H1 (cell line): ENCODE measurements around the gene RAD51B. TPM values are rescaled to one million over a fixed set of nuclear protein-coding genes. Genes with fewer than 3 reads are reported as not detected.

Experiments used
- CTCF ChIA-PET: fragments of 300-600 bp; sonication (Branson Sonifier 250); formaldehyde crosslinking; loops from one replicate; lab custom pipeline; 2021; ENCODE audit not compliant: partially characterized antibody; lab: Charles Lee
- POLR2A ChIA-PET: fragments of 300-600 bp; sonication (Branson Sonifier 250); formaldehyde crosslinking; loops from one replicate; lab custom pipeline; 2021; ENCODE audit warnings: inconsistent platforms; ENCODE audit not compliant: partially characterized antibody; lab: Charles Lee
- DNase-seq, 2 experiments: peaks; one replicate each; pipeline versions ENCODE4 v3.0.0 to v3.0.0-alpha.2; 2010 to 2022; ENCODE audit warnings: low spot score in 2 of 2, low read depth in 1 of 2, mixed read lengths in 1 of 2
- FAIRE-seq: peaks from 2 replicates; lab custom pipeline; 2011; peaks lifted over from hg19 to GRCh38; lab: Jason Lieb, UNC
- H2AFZ ChIP-seq: 2 replicates; pipeline ENCODE4 v1.8.1; 2012; ENCODE audit warnings: low read length, inconsistent platforms
- H2AK5ac ChIP-seq: 2 replicates; pipeline ENCODE4 v1.6.1; 2013; ENCODE audit warnings: low read depth, low read length
- H2BK120ac ChIP-seq: replicated peaks from 2 replicates; pipeline ENCODE3; 2013; ENCODE audit warnings: low read depth, low read length, inconsistent platforms
- H2BK12ac ChIP-seq: 2 replicates; pipeline ENCODE4 v1.6.1; 2013; ENCODE audit warnings: low read depth, low read length
- H2BK15ac ChIP-seq: 2 replicates; pipeline ENCODE4 v1.6.1; 2013; ENCODE audit warnings: low read length
- H2BK20ac ChIP-seq: 2 replicates; pipeline ENCODE4 v1.6.1; 2013; ENCODE audit warnings: low read length
- H2BK5ac ChIP-seq: 2 replicates; pipeline ENCODE4 v1.6.1; 2013; ENCODE audit warnings: low read depth, low read length
- H3K14ac ChIP-seq: 2 replicates; pipeline ENCODE4 v1.6.1; 2013; ENCODE audit warnings: inconsistent platforms; ENCODE audit not compliant: insufficient read length
- H3K18ac ChIP-seq: 2 replicates; pipeline ENCODE4 v1.6.1; 2013; ENCODE audit warnings: low read length; ENCODE audit errors: extremely low read depth
- H3K23ac ChIP-seq: 2 replicates; pipeline ENCODE4 v1.6.1; 2013; ENCODE audit warnings: inconsistent platforms; ENCODE audit not compliant: insufficient read length
- H3K23me2 ChIP-seq: 2 replicates; pipeline ENCODE4 v1.6.1; 2013; ENCODE audit warnings: low read depth, low read length
- H3K27ac ChIP-seq: 2 replicates; pipeline ENCODE4 v1.6.1; 2011; ENCODE audit warnings: low read depth, low read length, inconsistent platforms
- H3K27me3 ChIP-seq, 4 experiments: replicated peaks in 1 of 4; 1 replicate in 1 of 4; 2 replicates in 3 of 4; pipeline versions ENCODE4 v1.6.1 to v1.8.1; 2011 to 2013; ENCODE audit warnings: low read length in 3 of 4, mild to moderate bottlenecking in 3 of 4, inconsistent platforms in 2 of 4, mixed read lengths in 2 of 4, moderate library complexity in 1 of 4; ENCODE audit not compliant: control insufficient read depth in 3 of 4, insufficient read depth in 3 of 4; ENCODE audit errors: extremely low read depth in 1 of 4
- H3K36me3 ChIP-seq, 4 experiments: 2 replicates each; pipeline versions ENCODE4 v1.6.1 to v1.8.1; 2011 to 2013; ENCODE audit warnings: mild to moderate bottlenecking in 4 of 4, low read length in 3 of 4, moderate library complexity in 2 of 4, control low read depth in 1 of 4, inconsistent platforms in 1 of 4; ENCODE audit not compliant: insufficient read depth in 4 of 4, control insufficient read depth in 2 of 4
- H3K4ac ChIP-seq: replicated peaks from 2 replicates; pipeline ENCODE3; 2013; ENCODE audit warnings: low read length, low read depth, mixed read lengths, inconsistent platforms; ENCODE audit not compliant: insufficient read length
- H3K4me1 ChIP-seq, 4 experiments: replicated peaks in 1 of 4; 1 replicate in 1 of 4; 2 replicates in 3 of 4; pipeline versions ENCODE4 v1.6.1 to v1.8.1; 2011 to 2013; ENCODE audit warnings: low read length in 3 of 4, inconsistent platforms in 2 of 4, mixed read lengths in 1 of 4; ENCODE audit not compliant: insufficient read depth in 4 of 4, control insufficient read depth in 3 of 4
- H3K4me2 ChIP-seq, 2 experiments: 2 replicates each; pipeline versions ENCODE4 v1.6.1 to v1.8.1; 2011 to 2013; ENCODE audit warnings: low read depth in 2 of 2, low read length in 2 of 2, control low read depth in 1 of 2, inconsistent platforms in 1 of 2, mild to moderate bottlenecking in 1 of 2; ENCODE audit not compliant: insufficient read depth in 1 of 2
- H3K4me3 ChIP-seq, 4 experiments: fragments of 200-600, 300-600 bp in 1 of 4; sonication (generic), shearing (Covaris generic), sonication (Bioruptor Twin) in 1 of 4; 2 replicates each; pipeline versions ENCODE4 v1.5.1 to v1.8.1; 2011 to 2016; ENCODE audit warnings: low read length in 4 of 4, low read depth in 3 of 4, control low read depth in 2 of 4, inconsistent platforms in 2 of 4, mild to moderate bottlenecking in 2 of 4, mixed read lengths in 1 of 4, moderate library complexity in 1 of 4; ENCODE audit not compliant: insufficient read depth in 2 of 4; ENCODE audit errors: extremely low read depth in 1 of 4
- H3K56ac ChIP-seq: replicated peaks from 2 replicates; pipeline ENCODE3; 2013; ENCODE audit warnings: low read depth, mild to moderate bottlenecking, mixed read lengths, low read length, inconsistent platforms; ENCODE audit not compliant: insufficient read length
- H3K79me1 ChIP-seq: 2 replicates; pipeline ENCODE4 v1.6.1; 2013; ENCODE audit warnings: low read depth, low read length, control low read depth
- H3K79me2 ChIP-seq, 2 experiments: 2 replicates each; pipeline versions ENCODE4 v1.6.1 to v1.8.1; 2012 to 2013; ENCODE audit warnings: low read length in 2 of 2, mild to moderate bottlenecking in 2 of 2, inconsistent platforms in 1 of 2; ENCODE audit not compliant: insufficient read depth in 2 of 2, control insufficient read depth in 1 of 2
- H3K9ac ChIP-seq, 4 experiments: replicated peaks in 1 of 4; 1 replicate in 1 of 4; 2 replicates in 3 of 4; pipeline versions ENCODE4 v1.6.1 to v1.8.1; 2011 to 2013; ENCODE audit warnings: low read depth in 3 of 4, low read length in 3 of 4, control low read depth in 2 of 4, mild to moderate bottlenecking in 2 of 4, moderate library complexity in 2 of 4, inconsistent platforms in 1 of 4; ENCODE audit errors: extremely low read depth in 1 of 4
- H3K9me3 ChIP-seq, 2 experiments: 2 replicates each; pipeline versions ENCODE4 v1.6.1 to v1.8.1; 2012 to 2013; ENCODE audit warnings: mild to moderate bottlenecking in 2 of 2, moderate library complexity in 2 of 2, control low read depth in 1 of 2, inconsistent platforms in 1 of 2, low read depth in 1 of 2, low read length in 1 of 2, mixed read lengths in 1 of 2; ENCODE audit not compliant: insufficient read depth in 2 of 2
- H4K20me1 ChIP-seq, 2 experiments: replicated peaks in 1 of 2; 2 replicates each; pipeline versions ENCODE3 to v1.8.1; 2011 to 2013; ENCODE audit warnings: inconsistent platforms in 2 of 2, low read length in 2 of 2, mild to moderate bottlenecking in 1 of 2; ENCODE audit not compliant: insufficient read depth in 2 of 2, control insufficient read depth in 1 of 2
- H4K5ac ChIP-seq: 2 replicates; pipeline ENCODE4 v1.6.1; 2013; ENCODE audit warnings: low read length, low read depth, mixed read lengths, inconsistent platforms; ENCODE audit not compliant: insufficient read length
- H4K8ac ChIP-seq: 2 replicates; pipeline ENCODE4 v1.8.0; 2013; ENCODE audit warnings: mild to moderate bottlenecking, moderate library complexity, low read length, inconsistent platforms; ENCODE audit not compliant: insufficient read depth; ENCODE audit errors: extremely low read depth
- H4K91ac ChIP-seq: replicated peaks from 2 replicates; pipeline ENCODE3; 2013; ENCODE audit warnings: low read length, mixed read lengths, inconsistent platforms; ENCODE audit not compliant: insufficient read length
- ATF2 ChIP-seq: IDR thresholded peaks from 2 replicates; pipeline ENCODE4 v1.6.1; 2012; ENCODE audit warnings: low read length, inconsistent platforms
- ATF3 ChIP-seq: IDR thresholded peaks from 2 replicates; pipeline ENCODE4 v1.6.1; 2011; ENCODE audit warnings: low read depth, mild to moderate bottlenecking, low read length; ENCODE audit not compliant: insufficient read depth
- CBX8 ChIP-seq: fragments of 300-800, 300-1000 bp; sonication (generic); IDR thresholded peaks from 2 replicates; pipeline ENCODE4 v1.7.1; 2016; ENCODE audit warnings: low read depth, low read length, borderline replicate concordance
- CEBPB ChIP-seq: IDR thresholded peaks from 2 replicates; pipeline ENCODE4 v1.6.1; 2012; ENCODE audit warnings: low read depth, low read length
- CHD2 ChIP-seq: IDR thresholded peaks from 2 replicates; pipeline ENCODE4 v1.6.1; 2012; ENCODE audit warnings: low read length, improper control_type of control experiment
- E2F6 ChIP-seq: IDR thresholded peaks from 2 replicates; pipeline ENCODE4 v1.6.1; 2012; ENCODE audit warnings: inconsistent platforms
- JUN ChIP-seq: IDR thresholded peaks from 2 replicates; pipeline ENCODE4 v1.6.1; 2011; ENCODE audit warnings: low read depth, mild to moderate bottlenecking, improper control_type of control experiment, low read length
- POU5F1 ChIP-seq: IDR thresholded peaks from 2 replicates; pipeline ENCODE4 v1.6.1; 2011; ENCODE audit warnings: low read depth, mild to moderate bottlenecking, low read length, moderate library complexity
- TCF12 ChIP-seq: IDR thresholded peaks from 2 replicates; pipeline ENCODE4 v1.6.1; 2011; ENCODE audit warnings: low read depth, mild to moderate bottlenecking, low read length
- WGBS, 2 experiments: shearing (Covaris generic) in 1 of 2; methylation state at CpG; one replicate each; pipeline versions ENCODE4 v1.1.6 to v1.1.7; 2013 to 2015; ENCODE audit warnings: low lambda C conversion rate in 2 of 2, mixed read lengths in 2 of 2, inconsistent platforms in 1 of 2, low coverage in 1 of 2, missing lambda C conversion rate in 1 of 2; ENCODE audit not compliant: insufficient replicate concordance in 2 of 2, insufficient coverage in 1 of 2, insufficient read length in 1 of 2; ENCODE audit errors: extremely low coverage in 1 of 2, missing lambda C conversion rate in 1 of 2; 5-methylcytosine and 5-hydroxymethylcytosine counted together
- polyA plus RNA-seq, 7 experiments: library from polyadenylated mRNA; depleted of rRNA in 3 of 7; stranded (reverse) in 5 of 7; unstranded in 2 of 7; fragments of >200 nt in 5 of 7; fragments of 200-250 nt in 2 of 7; gene quantifications; 1 replicate in 5 of 7; 2 replicates in 1 of 7; 4 replicates in 1 of 7; pipeline versions ENCODE4 v1.2.1 to v1.2.3, GENCODE V29; 2011 to 2013; ENCODE audit warnings: missing spikeins in 2 of 7, mixed read lengths in 2 of 7
- total RNA-seq: library from RNA; stranded (reverse); fragmentation: NEBNext Ultra II Directional; extraction: Animal tissue kit (Norgen Biotek cat#: 25700); gene quantifications from 2 replicates; pipeline ENCODE4 v1.2.1, GENCODE V29; 2021

Gene RAD51B
- total and polyA plus RNA-seq, 2 of the 8 experiments (the other 6 are each of a cell fraction or from before 2014, with no cell fraction given): 3.9 to 14.9 TPM

GRCh38 chr14:68386950-68387779, 567.6 kb downstream of the RAD51B start:
- Histone ChIP-seq H2BK12ac (no peak overlapping the region), H3K14ac (no peak overlapping the region), H3K27ac (no peak overlapping the region), H3K79me2 (no peaks in the 10 kb centered on the region), H3K4me1 (peaks cover 2 to 7% (median 3%) of the 10 kb centered on the region in 4 experiments; a peak in 5 of 7 replicates), H4K5ac (no peak overlapping the region), H2BK120ac (no peak overlapping the region), H3K4me2 (no peak overlapping the region), H3K4me3 (no peak overlapping the region), H3K9ac (no peak overlapping the region), H3K18ac (no peak overlapping the region), H4K91ac (no peak overlapping the region), H3K79me1 (no peaks in the 10 kb centered on the region), H3K23ac (no peak overlapping the region), H2AFZ (no peak overlapping the region), H2AK5ac (no peak overlapping the region), H3K23me2 (no peaks in the 10 kb centered on the region), H4K20me1 (no peaks in the 10 kb centered on the region), H2BK20ac (no peak overlapping the region), H3K56ac (no peak overlapping the region), H4K8ac (no peak overlapping the region), H3K4ac (no peak overlapping the region), H2BK15ac (no peak overlapping the region), H3K36me3 (no peaks in the 10 kb centered on the region; a peak in 1 of 8 replicates), H3K9me3 (no peaks in the 10 kb centered on the region), H2BK5ac (no peak overlapping the region), H3K27me3 (no peaks in the 10 kb centered on the region)
- POLR2A ChIA-PET: interaction anchor here (1.0 kb wide), 1 partner anchor 10 kb away, joined by 3 read pairs; no protein-coding TSS in a partner anchor
- FAIRE-seq: no peak
- CTCF ChIA-PET: interaction anchor here (1.5 to 1.7 kb wide), 2 partner anchors 10 to 160 kb away, joined by 4 to 6 read pairs; no protein-coding TSS in a partner anchor
- WGBS, 2 experiments: 73% methylated on average over 6 of the region's 6 CpGs; no CpG with 5 or more reads in 1 of the 2 experiments
- no peak for DNase-seq
- TF ChIP-seq CEBPB (peak; percentile 28; the same call in 1 of the 2 replicates), ATF3 (no peak), TCF12 (no peak), CHD2 (no peak), CBX8 (no peak), POU5F1 (no peak), ATF2 (no peak), JUN (no peak), E2F6 (no peak)
